Nucleus accumbens (tissue), 56 donors: ENCODE data around the gene DGKD.
A peak's percentile ranks its signal among the peaks of the same experiment; 100 is the strongest.

Source experiments
- DNase-seq, 56 donors: peaks; one replicate each; lab custom pipeline; 2025; lab: John Stamatoyannopoulos, UW

The DGKD gene

DNA sequence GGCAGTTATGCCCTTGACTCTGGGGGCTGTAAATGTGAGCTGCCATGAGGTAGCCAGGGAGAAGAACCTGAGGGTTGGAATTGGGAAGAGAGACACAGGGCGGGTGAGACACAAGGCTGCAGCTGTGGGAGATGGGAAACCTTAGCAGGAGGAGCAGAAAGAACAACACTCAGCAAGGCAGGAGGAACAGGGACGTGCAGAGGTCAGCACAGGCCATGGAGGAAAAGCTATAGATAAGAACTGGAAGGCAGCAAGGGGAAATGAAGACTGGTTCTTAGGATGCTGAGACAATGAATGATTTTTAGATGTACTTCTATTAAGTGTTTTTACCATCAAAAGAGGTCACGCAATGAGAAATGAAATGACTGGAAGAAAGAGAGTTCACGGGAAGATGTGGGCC is 132.1 kb downstream of the DGKD start:
- no peak for DNase-seq

DNA sequence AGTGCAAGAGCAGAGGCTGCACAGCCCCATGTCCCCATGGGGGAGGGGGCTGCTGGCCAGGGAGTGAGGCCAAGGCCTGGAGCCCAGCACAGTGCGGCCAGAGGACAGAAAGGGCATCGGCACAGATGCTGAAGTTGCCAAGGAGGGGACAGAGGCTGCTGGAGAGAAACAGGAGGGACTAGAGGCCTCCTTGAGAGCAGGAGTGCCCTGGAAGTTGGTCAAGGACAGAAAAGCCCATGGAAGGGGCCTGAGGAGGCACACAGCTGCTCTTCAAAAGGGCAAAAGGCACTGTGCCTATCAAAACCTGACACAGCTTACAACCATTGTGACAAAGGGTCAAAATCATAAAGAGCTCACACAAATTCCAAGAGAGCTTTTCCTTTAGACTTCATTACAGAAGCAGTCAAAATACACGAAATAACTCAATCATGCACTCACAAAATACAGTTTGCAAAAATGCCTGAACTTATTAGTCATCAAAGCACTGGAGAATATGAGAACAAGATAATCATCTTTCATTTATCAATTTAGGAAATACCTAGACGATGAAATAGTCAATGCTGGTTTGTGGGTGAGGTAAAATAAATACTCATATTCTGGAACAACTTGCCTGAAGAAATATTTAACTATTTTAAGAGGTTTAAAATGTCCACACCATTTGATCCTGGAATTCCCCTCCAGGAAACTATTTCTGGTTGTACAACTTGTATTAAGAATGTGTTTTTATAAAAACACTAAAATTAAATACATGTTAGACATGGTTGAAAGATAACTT is 132.7 kb downstream of the DGKD start:
- DNase-seq: no peak

DNA sequence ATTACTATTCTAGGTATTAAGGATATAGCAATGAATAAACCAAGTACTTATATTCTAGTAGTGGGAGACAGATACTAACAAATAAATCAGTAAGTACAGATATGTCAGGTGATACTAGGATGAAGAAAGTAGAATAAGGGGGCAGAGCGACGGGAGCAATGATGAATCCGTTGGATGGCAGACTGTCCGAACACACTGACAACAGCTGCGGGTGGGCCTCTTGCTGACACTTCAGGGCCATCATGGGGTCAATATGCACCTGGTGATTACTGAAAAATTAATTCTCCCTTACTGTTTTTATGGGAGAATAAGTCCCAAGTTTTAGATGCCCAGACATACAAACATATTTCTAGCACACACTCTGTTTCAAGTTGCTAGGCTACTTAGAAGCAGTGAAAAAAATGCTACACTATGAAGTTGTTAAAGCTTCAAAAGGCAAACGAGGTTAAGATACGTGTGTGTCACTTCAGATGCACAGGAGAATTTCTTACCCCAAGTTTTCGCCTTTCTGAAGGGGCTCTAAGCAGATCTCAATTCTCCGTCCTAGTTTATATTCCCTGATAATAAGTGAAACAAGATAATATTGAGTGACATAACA is 133.6 kb downstream of the DGKD start:
- no peak for DNase-seq

DNA sequence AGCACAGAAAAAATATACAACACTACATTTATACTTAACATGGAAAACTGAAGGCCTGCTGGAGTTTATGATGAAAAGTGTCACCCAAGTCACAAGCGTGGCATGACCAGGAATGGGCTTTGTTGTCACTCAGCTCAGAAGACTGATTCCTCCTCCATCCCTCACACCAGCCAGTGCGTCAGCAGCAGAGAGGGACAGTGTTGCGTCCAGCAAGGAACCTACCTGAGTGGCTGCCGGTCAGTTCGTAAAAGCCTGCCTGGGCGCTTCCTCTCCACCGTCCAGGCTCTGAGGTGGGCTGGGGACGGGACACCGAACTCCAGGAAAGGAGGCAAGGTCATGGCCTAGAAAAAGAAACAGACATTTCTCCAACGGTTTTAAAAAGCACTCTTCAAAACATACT is 134.8 kb downstream of the DGKD start:
- no peak for DNase-seq

DNA sequence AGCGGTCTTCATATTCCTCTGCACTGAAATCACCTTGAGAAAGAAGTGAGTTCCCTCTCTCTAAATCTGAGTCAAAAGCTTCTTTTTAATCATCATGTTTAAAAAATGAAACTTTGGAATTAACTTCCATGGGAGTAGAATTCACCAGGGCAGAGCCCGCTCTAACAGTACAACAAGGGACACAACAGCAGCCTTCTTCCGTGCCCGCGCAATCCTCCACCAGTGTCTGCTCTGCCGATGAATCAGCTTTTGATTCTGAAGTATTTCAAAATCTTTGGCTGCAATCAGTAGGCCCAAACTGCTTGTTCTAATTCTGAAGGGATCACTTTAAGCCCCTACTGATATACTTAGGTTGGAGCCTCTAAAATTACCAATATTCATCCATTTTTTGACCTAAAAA is 135.4 kb downstream of the DGKD start:
- DNase-seq: peak in 11 of 56 donors; percentile 25 to 68 (median 32)

DNA sequence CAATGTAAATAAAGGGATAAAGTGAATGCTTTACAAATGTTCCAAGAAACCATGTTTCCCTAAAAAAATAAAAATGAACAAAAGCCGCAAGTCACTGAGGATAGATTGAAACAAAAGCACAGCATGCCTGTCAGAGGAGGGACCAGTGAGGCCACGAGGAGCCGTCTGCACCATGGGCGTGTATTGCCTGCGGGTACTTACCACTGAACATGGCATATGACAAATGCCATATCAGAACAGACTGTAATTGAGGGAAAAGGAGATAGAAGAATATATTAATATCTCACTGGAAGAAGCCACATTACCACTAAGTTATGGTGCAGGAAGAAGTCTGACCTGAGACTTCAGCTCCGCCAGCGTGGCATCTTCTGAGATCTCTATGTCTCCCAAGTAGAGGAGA is 136.5 kb downstream of the DGKD start:
- no peak for DNase-seq

DNA sequence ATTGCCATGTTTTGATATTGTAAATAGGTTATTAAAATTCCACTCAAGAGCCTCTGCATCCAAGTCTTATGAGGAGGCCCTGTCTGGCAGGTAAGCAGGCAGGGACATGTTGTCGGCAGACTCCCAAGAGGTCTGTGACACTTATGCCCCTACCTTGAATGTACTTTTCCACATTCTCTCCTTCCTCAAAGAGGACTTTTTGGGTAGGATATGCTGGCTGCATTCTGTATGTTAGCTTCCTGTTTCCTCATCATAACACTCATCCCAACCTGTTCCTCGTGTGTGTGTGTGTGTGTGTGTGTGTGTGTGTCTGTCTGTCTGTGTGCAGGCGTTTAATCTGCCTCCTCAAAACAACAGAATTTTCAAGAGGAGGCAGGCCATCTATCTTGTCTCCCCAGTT is 137.0 kb downstream of the DGKD start:
- no peak for DNase-seq

DNA sequence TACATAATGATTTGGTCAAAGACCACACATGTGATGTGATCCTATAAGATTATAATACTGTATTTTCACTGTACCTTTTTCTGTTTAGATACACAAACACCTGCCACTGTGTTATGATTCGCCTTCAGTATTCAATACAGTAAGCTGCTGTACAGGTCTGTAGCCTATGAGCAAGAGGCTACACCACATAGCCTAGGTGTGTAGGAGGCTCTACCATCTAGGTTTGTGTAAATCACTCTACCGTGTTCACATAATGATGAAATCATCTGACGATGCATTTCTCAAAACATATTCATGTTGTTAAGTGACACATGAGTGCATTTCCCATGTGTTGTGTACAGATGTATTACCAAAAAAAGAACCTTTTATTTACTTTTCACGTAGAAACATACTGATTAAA is 137.8 kb downstream of the DGKD start:
- DNase-seq: no peak

DNA sequence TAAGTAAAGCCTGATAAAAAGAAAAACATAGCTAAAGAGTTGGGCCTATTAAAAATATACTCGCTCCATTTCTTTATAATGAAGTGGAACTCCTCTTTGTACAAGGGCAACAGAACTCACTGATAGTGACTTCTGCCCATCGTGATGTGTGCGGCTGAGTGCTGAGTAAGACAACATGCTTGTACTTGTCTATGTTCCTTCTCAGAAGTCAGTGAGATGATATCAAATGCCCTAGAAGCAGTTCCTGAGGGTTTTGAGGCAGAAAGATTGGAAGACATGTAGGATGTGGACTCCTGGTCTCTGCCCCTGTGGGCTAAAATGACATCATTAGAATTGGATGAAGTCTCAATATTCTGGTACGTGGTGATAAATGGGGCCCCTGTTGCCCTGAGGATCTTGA is 138.5 kb downstream of the DGKD start:
- DNase-seq: no peak

DNA sequence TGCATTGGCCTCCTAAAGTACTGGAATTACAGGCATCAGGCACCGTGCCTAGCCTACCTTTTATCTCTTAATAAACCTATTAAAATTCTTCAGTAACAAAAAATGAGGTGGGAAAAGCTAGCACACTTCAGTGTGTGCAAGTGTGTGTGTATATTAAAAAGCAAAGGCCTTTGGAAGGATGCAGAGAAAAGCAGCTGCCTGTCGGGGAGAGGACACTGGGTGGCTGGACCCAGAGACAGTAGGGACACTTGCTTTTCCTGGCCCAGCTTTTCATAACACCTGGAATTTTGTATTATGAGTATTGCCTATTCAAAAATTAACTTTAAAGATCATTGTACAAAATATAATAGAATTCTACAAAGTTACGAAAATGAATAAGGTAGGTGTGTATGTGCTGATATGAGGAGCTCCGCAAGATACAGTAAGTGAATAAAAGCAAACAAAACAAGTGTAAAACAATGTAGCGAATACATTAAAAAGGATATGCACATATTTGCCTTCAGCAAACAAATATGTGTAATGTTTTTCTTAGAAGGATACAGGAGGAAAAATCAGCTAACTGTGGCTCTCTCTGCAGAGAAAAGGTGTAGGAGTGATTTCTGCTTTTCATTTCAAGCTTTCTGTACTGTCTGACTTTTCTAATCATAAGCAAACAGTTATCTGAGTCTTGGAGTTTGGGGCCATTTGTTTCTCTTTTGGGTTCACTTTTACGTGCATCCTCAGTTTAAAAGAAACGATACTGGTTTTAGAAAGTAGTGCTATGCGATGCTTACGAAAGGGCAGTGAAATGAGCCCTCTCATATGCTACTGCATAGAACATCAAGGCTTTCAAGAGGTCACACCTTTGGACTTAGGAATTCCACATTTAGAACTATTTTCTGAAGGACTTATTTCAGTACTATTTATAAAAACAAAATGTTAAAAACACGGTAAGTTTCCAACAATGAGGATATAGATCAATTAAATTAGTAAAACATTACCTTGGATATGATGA is 141.5 kb downstream of the DGKD start:
- DNase-seq: no peak

DNA sequence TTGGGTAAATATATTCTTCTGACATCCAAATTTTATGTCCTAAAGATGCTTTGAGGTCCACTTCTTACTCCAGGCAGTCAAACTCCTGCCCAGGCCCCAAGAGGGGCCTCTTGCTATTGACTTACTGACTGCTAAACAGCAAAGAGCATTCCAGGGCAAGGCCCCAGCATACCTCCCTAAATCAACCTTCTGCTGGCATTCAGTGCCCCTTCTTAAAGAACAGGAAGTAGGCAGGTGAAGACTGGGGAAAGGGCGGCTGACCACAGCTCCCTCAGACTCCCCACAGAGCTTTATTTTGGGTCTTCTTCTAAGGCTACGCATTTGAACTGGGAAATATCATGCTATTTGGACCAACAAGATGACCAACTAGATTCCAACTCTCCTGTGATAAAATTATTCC is 143.4 kb downstream of the DGKD start:
- no peak for DNase-seq

DNA sequence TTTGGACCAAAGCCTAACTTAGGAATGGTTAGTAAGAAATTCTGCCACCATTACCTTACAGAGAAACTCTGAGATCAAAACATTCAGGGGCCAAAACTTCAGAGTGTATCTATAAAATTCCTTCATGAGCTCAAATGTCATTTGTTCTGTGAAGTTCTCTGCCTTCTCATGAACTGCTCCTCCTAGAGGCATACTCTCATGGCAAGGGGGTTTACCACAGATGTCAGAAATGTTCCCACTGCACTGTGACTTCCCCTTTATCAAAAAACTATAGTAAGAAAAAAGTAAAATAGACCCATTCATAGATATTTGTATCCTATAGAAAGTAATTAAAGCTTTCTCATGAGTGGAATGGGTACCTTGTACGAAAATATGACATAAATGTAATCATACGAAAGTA is 143.8 kb downstream of the DGKD start:
- DNase-seq: no peak

DNA sequence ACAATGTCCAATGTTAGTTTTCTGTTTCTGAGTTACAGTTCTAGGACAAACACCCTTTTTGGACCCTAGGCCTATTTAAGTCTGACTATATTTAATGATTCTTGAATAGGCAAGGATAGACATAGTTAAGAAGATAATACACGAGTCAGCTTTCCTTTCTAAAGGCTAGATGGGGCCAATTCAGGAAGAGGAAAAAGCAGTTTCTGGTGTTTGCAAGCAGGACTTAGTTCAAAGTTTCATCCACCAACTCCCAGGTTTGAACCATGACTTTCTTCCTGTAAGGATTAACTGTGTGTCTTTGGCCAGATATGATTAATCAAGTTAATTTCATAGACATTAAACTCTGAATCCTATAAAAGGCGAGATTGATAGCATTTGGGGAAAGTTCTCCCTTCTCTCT is 145.6 kb downstream of the DGKD start:
- DNase-seq: no peak

DNA sequence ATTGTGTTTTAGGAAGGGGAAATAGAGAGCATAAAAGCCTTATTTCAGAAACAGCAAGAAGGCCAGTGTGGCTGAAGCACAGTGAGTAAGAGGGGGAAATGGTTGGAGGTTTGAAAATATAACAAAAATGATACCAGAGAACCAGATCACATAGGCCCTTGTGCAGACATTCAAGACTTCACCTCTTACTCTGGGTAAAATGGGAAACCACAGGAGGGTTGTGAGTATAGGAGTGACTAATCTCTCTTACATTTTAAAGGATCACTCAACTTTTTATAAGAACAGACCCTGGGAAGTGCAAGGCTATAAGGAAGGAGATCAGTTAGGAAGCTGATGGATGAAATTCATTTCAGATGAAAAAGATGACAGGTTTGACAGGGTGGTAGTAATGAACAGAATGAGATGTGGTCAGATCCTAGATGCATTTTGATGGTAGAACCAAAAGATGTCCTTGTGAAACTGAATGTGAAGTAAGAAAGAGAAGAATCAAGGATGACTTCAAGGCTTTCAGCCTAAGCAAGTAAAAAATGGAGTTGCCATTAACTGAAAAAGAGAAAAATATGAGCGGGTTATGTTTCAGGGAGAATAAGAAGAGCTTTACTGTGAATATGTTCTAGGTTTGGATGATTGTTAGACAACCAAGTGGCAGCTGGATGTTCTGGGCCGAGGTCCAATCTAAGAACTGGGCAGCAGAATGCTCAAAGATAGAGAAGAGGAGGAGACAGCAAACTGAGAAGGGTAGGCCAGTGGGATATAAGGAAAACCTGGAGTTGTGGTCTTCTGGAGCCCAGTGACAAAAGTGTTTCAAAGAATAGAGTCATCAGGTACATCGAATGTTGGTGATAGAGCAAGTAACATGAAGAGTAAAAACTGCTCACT is 147.1 kb downstream of the DGKD start:
- peak in 5 of 56 donors; percentile 5 to 30 (median 21) for DNase-seq

DNA sequence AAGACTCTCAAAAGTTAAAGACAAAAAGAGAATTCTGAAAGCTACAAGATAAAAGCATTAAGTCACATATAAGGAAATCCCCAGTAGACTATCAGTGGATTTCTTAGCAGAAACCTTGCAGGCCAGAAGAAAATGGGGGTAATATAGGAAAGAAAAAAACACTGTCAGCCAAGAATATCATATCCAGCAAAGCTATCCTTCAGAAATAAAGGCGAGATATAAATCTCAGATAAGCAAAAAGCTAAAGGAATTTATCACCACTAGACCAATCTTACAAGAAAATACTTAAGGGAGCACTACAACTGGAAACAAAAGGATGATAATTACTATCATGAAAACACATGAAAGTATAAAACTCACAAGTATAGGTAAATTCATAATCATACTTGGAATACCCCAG is 149.2 kb downstream of the DGKD start:
- DNase-seq: no peak

DNA sequence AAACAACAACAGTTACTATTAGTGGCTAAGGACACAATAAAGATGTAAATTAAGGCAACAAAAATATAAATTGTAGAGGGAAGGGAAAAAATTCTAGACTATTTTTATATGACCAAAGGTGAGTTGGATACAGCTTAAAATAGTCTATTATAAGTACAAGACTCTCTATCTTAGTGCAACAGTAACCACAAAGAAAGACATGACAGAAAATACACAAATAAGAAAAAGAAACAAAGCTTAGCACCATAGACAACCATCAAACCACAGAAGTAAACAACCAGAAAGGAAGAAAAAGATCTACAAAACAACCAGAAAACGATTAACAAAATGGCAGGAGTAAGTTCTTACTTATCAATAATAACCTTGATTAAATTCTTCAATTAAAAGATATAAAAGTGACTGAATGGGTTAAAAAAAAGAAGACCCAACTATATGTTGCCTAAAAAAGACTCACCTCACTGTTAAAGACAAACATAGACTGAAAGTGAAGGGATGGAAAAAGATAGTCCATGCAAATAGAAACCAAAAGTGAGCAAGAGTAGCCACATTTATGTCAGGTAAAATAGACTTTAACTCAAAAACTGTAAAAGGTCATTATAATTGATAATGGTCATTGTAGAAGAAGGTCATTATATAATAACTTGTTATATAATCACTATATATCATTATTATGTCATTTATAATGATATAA is 149.8 kb downstream of the DGKD start:
- no peak for DNase-seq

DNA sequence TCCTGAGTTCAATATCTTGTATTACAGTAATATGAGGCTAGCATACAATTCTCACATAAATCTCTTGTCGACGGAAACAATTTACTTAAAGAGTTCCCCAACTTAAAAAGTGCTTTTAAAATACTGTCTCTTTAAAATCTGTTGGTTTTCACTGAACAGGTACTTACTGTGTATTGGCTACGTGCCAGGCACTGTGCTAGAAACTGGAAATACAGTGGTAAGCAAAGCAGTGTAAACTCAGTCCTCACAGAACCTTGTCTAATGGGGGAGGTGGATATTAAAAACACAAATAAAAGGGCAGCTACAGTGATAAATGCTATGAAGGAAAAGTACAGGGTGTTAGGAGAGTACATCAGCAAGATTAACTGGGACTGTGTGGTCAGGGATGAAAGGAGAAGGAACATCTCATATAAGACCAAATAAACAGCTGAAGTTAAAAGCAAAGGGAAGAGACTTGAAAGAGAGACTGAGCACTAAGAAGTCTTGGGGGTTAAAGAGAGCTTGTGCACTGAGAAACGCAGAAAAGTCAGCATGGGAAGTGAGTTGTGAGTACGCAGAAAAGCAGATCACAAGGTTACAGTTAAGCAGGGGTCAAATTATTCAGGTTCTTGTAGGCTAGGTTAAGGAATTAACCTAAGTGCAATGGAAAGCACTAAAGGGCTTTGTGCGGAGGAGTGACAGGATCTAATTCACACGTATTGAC is 159.8 kb downstream of the DGKD start:
- no peak for DNase-seq

DNA sequence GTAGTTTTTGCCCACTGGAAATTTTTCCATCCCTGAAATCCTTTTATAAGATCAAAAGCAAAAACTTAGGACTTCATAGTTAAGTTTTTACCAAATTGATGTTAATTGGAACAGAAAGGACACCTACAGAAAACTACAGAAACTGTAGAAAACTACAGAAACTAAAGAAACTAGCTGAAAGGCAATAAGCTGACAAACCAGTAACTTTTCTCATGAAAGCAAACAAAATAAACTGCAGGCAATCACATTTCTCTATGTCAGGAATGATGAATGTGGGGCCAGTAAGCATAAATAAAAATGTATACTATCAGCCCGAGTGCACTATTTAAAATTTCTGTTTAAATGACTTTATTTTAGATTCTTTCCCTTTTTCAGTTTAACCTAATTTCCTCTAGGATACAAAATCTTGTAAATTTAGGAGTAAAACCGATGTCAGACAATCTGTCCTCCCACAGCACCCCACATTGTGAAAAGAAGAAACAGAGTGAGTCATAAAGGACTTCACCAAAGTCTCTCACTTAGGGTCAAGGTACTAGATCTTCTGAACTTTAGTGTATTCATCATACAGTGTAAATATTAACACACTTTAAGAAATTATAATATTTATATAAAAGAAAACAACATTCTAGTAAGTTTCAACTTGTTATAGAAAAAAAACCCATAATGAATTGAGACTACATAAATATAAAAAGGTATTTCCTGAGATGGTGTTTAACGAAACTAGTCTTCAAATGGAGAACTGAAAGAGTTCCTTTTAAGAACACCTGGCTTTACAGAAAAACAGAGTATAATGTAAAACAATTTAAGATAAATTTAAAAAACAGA is 165.7 kb downstream of the DGKD start:
- DNase-seq: peak in 1 of 56 donors; percentile 5
